Osteocyte (in vitro differentiated cells): ENCODE measurements around the gene TPM3. TPM values are rescaled to one million over a fixed set of nuclear protein-coding genes. Genes with fewer than 3 reads are reported as not detected.
A peak's percentile ranks its signal among the peaks of the same experiment; 100 is the strongest.
"Not testable (repeated sequence)": the region's sequence is repeated elsewhere in the genome, so short reads cannot be mapped to it uniquely, and the experiment has no call there.

ENCODE experiments used
- DNase-seq: peaks from one replicate; pipeline ENCODE4 v3.0.0; 2021; ENCODE audit warnings: mixed read lengths; ENCODE audit not compliant: unreplicated experiment; ENCODE audit errors: extremely low spot score
- H3K27ac Mint-ChIP-seq: one replicate; pipeline ENCODE4 v1.8.0; 2021; ENCODE audit warnings: mild to moderate bottlenecking, mixed read lengths; ENCODE audit not compliant: unreplicated experiment
- H3K27me3 Mint-ChIP-seq: one replicate; pipeline ENCODE4 v1.8.0; 2021; ENCODE audit warnings: mixed read lengths; ENCODE audit not compliant: unreplicated experiment
- H3K36me3 Mint-ChIP-seq: one replicate; pipeline ENCODE4 v1.8.0; 2021; ENCODE audit warnings: mixed read lengths; ENCODE audit not compliant: unreplicated experiment
- H3K4me1 Mint-ChIP-seq: one replicate; pipeline ENCODE4 v1.8.0; 2021; ENCODE audit warnings: mixed read lengths; ENCODE audit not compliant: unreplicated experiment
- H3K4me3 Mint-ChIP-seq: one replicate; pipeline ENCODE4 v1.8.0; 2021; ENCODE audit warnings: mild to moderate bottlenecking, moderate library complexity, mixed read lengths; ENCODE audit not compliant: unreplicated experiment
- H3K9me3 Mint-ChIP-seq: one replicate; pipeline ENCODE4 v1.8.0; 2021; ENCODE audit warnings: mixed read lengths; ENCODE audit not compliant: unreplicated experiment
- total RNA-seq: library from RNA; stranded (reverse); gene quantifications from 2 replicates; pipeline ENCODE4 v1.2.1, GENCODE V29; 2021
- TF ChIP-seq, protein P1 (sequence below): fragments of 200-600 bp; sonication (generic); IDR thresholded peaks from 2 replicates; pipeline ENCODE4 v1.5.0; 2021; ENCODE audit warnings: antibody characterized with exemption, mild to moderate bottlenecking, moderate library complexity

The TPM3 gene
- total RNA-seq, 1 donor from 2014 or later: 194 TPM

GRCh38 chr1:154236855-154237254 lies 45.0 kb upstream of the TPM3 start:
- H3K4me3 Mint-ChIP-seq: no peak overlapping the region

DNA sequence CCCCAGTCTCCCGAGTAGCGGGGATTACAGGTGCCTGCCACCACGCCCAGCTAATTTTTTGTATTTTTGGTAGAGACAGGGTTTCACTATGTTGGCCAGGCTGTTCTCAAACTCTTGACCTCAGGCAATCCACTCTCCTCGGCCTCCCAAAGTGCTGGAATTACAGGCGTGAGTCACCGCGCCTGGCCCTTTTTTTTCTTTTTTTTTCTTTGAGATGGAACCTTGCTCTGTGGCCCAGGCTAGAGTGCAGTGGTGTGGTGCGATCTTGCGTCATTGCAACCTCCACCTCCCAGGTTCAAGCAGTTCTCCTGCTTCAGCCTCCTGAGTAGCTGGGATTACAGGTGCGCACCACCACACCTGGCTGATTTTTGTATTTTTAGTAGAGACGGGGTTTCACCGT lies 41.2 kb upstream of the TPM3 start:
- DNase-seq, H3K27ac Mint-ChIP-seq, H3K9me3 Mint-ChIP-seq, H3K4me1 Mint-ChIP-seq, H3K4me3 Mint-ChIP-seq, H3K27me3 Mint-ChIP-seq: not testable (repeated sequence)
- H3K36me3 Mint-ChIP-seq: peaks cover 55% of the 10 kb centered on the region

More at GRCh38 chr1:154236855-154237254, 45.0 kb upstream of the TPM3 start:
- no peak overlapping the region for H3K27ac Mint-ChIP-seq
- no peaks in the 10 kb centered on the region for H3K9me3 Mint-ChIP-seq
- H3K27me3 Mint-ChIP-seq: no peaks in the 10 kb centered on the region
- peaks cover 1% of the 10 kb centered on the region for H3K4me1 Mint-ChIP-seq
- no peak for DNase-seq
- H3K36me3 Mint-ChIP-seq: peaks cover 64% of the 10 kb centered on the region
- TF ChIP-seq, protein P1, sequence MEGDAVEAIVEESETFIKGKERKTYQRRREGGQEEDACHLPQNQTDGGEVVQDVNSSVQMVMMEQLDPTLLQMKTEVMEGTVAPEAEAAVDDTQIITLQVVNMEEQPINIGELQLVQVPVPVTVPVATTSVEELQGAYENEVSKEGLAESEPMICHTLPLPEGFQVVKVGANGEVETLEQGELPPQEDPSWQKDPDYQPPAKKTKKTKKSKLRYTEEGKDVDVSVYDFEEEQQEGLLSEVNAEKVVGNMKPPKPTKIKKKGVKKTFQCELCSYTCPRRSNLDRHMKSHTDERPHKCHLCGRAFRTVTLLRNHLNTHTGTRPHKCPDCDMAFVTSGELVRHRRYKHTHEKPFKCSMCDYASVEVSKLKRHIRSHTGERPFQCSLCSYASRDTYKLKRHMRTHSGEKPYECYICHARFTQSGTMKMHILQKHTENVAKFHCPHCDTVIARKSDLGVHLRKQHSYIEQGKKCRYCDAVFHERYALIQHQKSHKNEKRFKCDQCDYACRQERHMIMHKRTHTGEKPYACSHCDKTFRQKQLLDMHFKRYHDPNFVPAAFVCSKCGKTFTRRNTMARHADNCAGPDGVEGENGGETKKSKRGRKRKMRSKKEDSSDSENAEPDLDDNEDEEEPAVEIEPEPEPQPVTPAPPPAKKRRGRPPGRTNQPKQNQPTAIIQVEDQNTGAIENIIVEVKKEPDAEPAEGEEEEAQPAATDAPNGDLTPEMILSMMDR: no peak

- not testable (repeated sequence) for H3K4me3 Mint-ChIP-seq, DNase-seq, H3K9me3 Mint-ChIP-seq, H3K27me3 Mint-ChIP-seq, H3K27ac Mint-ChIP-seq, H3K4me1 Mint-ChIP-seq
- peaks cover 50% of the 10 kb centered on the region for H3K36me3 Mint-ChIP-seq
These were observed 39.2 kb upstream of the TPM3 start for GRCh38 chr1:154231112-154231511.

- Mint-ChIP-seq H3K27ac (no peak overlapping the region), H3K4me1 (peaks cover 39% of the 10 kb centered on the region), H3K9me3 (no peaks in the 10 kb centered on the region), H3K4me3 (no peak overlapping the region), H3K36me3 (peaks cover 28% of the 10 kb centered on the region), H3K27me3 (no peaks in the 10 kb centered on the region)
- TF ChIP-seq, protein P1: no peak
- DNase-seq: no peak
These were observed 33.5 kb upstream of the TPM3 start for GRCh38 chr1:154225370-154225769.

DNA sequence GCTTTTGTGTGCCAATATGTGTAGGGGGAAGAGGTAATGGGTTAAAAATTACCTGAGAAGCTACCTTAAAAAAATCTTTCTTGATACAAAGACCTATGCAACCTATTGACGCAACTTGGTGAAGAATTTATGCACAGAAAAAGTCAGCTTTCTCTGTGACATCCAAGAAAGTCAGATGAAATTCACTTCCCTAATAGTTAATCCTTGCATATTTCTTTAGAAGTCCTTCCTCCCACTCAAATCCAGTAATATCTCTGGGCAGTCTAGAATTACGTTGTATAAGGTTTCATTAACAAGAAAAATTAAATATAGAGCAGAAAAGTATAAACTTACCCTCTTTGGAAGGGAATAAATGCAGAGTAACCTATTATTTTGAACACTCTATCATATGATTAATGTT lies 31.7 kb upstream of the TPM3 start:
- Mint-ChIP-seq H3K9me3 (no peaks in the 10 kb centered on the region), H3K27me3 (no peaks in the 10 kb centered on the region), H3K27ac (peak overlapping the region; percentile 59), H3K4me3 (peak overlapping the region; percentile 36), H3K36me3 (peaks cover 25% of the 10 kb centered on the region), H3K4me1 (peaks cover 48% of the 10 kb centered on the region)
- DNase-seq: no peak
- TF ChIP-seq, protein P1: no peak

GRCh38 chr1:154222918-154223317 lies 31.0 kb upstream of the TPM3 start:
- DNase-seq: no peak
- peaks cover 26% of the 10 kb centered on the region for H3K36me3 Mint-ChIP-seq
- TF ChIP-seq, protein P1: no peak
- H3K27me3 Mint-ChIP-seq: no peaks in the 10 kb centered on the region
- H3K9me3 Mint-ChIP-seq: no peaks in the 10 kb centered on the region
- peaks cover 54% of the 10 kb centered on the region for H3K4me1 Mint-ChIP-seq
- H3K4me3 Mint-ChIP-seq: peak overlapping the region; percentile 90
- peak overlapping the region; percentile 59 for H3K27ac Mint-ChIP-seq
